Esophagus muscularis mucosa (tissue), 4 donors: ENCODE measurements around the gene ZNF638. TPM values are rescaled to one million over a fixed set of nuclear protein-coding genes. Genes with fewer than 3 reads are reported as not detected.
"Not testable (repeated sequence)": the region's sequence is repeated elsewhere in the genome, so short reads cannot be mapped to it uniquely, and the experiment has no call there.

ENCODE experiments used
- DNase-seq: peaks from one replicate; pipeline ENCODE4 v3.0.0-alpha.2; 2017; ENCODE audit errors: extremely low spot score
- H3K27ac ChIP-seq, 4 donors: fragments of 200-600 bp; sonication (generic); replicated peaks in 1 of 4; 1 replicate in 3 of 4; 2 replicates in 1 of 4; pipeline ENCODE4 v1.5.1; 2016 to 2019; ENCODE audit warnings: mild to moderate bottlenecking in 1 of 4
- H3K27me3 ChIP-seq, 4 donors: fragments of 200-600 bp; sonication (generic); one replicate each; pipeline versions ENCODE4 v1.5.1 to v1.6.0; 2016 to 2019
- H3K36me3 ChIP-seq, 4 donors: fragments of 200-600 bp; sonication (generic); one replicate each; pipeline ENCODE4 v1.5.1; 2016 to 2019
- H3K4me1 ChIP-seq, 4 donors: fragments of 200-600 bp; sonication (generic); one replicate each; pipeline ENCODE4 v1.5.1; 2016 to 2019
- H3K4me3 ChIP-seq, 4 donors: fragments of 200-600 bp; sonication (generic); 1 replicate in 2 of 4; 2 replicates in 2 of 4; pipeline ENCODE4 v1.5.1; 2016 to 2019; ENCODE audit warnings: mild to moderate bottlenecking in 4 of 4, moderate library complexity in 1 of 4
- H3K9me3 ChIP-seq, 4 donors: fragments of 200-600 bp; sonication (generic); 1 replicate in 3 of 4; 2 replicates in 1 of 4; pipeline ENCODE4 v1.5.1; 2016 to 2019
- CTCF ChIP-seq, 3 experiments: fragments of 200-600 bp in 2 of 3; fragments of 450-650 bp in 1 of 3; sonication (generic) in 2 of 3; IDR thresholded peaks; one replicate each; pipeline ENCODE4 v1.5.1; 2017 to 2019; ENCODE audit warnings: antibody characterized with exemption in 3 of 3, mild to moderate bottlenecking in 2 of 3, moderate library complexity in 1 of 3
- EP300 ChIP-seq: sonication (generic); formaldehyde crosslinking; IDR thresholded peaks from one replicate; pipeline ENCODE4 v1.6.1; 2017; ENCODE audit warnings: antibody characterized with exemption
- POLR2A ChIP-seq: fragments of 450-650 bp; IDR thresholded peaks from one replicate; pipeline ENCODE4 v1.6.1; 2017; ENCODE audit warnings: antibody characterized with exemption, moderate library complexity, mild to moderate bottlenecking, low read depth
- POLR2AphosphoS5 ChIP-seq, 2 donors: sonication (generic); formaldehyde crosslinking; IDR thresholded peaks; one replicate each; pipeline ENCODE4 v1.6.1; 2017; ENCODE audit warnings: antibody characterized with exemption in 2 of 2
- WGBS: methylation state at CpG from one replicate; pipeline ENCODE4 v1.1.5; 2018; 5-methylcytosine and 5-hydroxymethylcytosine counted together
- intact Hi-C: fragments of 100-400 bp; cut with DNase I; formaldehyde crosslinking; loops from one replicate; pipeline ENCODE4 v1.15.1; 2023
- total RNA-seq, 4 donors: library from RNA; depleted of rRNA; stranded (reverse); fragments of >200 nt; gene quantifications; one replicate each; pipeline versions ENCODE4 v1.1.0 to v1.2.1, GENCODE V29; 2016

Gene ZNF638
- total RNA-seq, 4 donors from 2014 or later, result 77.1 to 132 (median 86.4) TPM

DNA sequence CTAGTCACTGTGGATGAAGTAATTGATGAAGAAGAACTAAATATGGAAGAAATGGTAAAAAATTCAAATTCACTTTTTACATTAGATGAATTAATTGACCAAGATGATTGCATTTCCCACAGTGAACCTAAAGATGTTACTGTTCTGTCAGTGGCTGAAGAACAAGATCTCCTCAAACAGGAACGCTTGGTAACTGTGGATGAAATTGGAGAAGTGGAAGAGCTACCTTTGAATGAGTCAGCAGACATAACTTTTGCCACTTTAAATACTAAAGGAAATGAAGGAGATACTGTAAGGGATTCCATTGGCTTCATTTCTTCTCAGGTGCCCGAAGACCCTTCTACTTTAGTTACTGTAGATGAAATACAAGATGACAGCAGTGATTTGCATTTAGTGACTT, 95.1 kb downstream of the ZNF638 start:
- H3K36me3 ChIP-seq, result peaks cover 16 to 92% (median 56%) of the 10 kb centered on the region in 4 donors
- intact Hi-C loops, result no loop called here
- WGBS, result 90% methylated on average over 2 of the region's 2 CpGs
- no peaks in the 10 kb centered on the region for H3K9me3 ChIP-seq
- H3K27me3 ChIP-seq, result no peaks in the 10 kb centered on the region
- DNase-seq, result no peak
- H3K4me3 ChIP-seq, result no peak overlapping the region
- TF ChIP-seq EP300, result no peak
- no peak for TF ChIP-seq POLR2AphosphoS5 (IDR thresholded peaks at IDR 0.05)
- TF ChIP-seq POLR2A, result no peak
- no peak for TF ChIP-seq CTCF (IDR thresholded peaks at IDR 0.05)
- H3K4me1 ChIP-seq, result peaks cover 0 to 10% (median 4%) of the 10 kb centered on the region in 4 donors
- no peak overlapping the region for H3K27ac ChIP-seq

- no peak for DNase-seq
- H3K27ac ChIP-seq, result no peak overlapping the region
- no peak overlapping the region for H3K4me3 ChIP-seq
- TF ChIP-seq POLR2AphosphoS5 (IDR thresholded peaks at IDR 0.05) (no peak), EP300 (no peak), POLR2A (no peak), CTCF (IDR thresholded peaks at IDR 0.05) (no peak)
- intact Hi-C loops, result no loop called here
- H3K4me1 ChIP-seq, result peaks cover 0 to 6% (median 2%) of the 10 kb centered on the region in 4 donors
- no peaks in the 10 kb centered on the region for H3K27me3 ChIP-seq
- H3K9me3 ChIP-seq, result no peaks in the 10 kb centered on the region
- 98% methylated on average over 3 of the region's 3 CpGs for whole genome bisulfite sequencing
- peaks cover 31 to 99% (median 68%) of the 10 kb centered on the region in 4 donors for H3K36me3 ChIP-seq
Measured at GRCh38 chr2:71428472-71429383, 97.1 kb downstream of the ZNF638 start.

DNA sequence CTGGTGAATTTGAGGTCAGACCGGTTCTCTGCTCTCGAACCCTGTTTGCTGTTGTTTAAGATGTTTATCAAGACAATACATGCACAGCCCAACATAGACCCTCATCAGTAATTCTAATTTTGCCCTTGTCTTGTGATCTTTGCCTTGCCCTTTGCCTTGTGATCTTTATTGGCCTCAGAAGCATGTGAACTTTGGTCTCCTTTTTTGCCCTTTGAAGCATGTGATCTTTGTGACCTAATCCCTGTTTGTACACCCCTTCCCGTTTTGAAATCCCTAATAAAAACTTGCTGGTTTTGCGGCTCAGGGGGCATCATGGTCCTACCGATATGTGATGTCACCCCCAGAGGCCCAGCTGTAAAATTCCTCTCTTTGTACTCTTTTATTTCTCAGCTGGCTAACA, 113.6 kb downstream of the ZNF638 start:
- intact Hi-C loops, H3K4me1 ChIP-seq, H3K9me3 ChIP-seq, H3K27ac ChIP-seq, H3K4me3 ChIP-seq, H3K27me3 ChIP-seq, DNase-seq: not testable (repeated sequence)
- H3K36me3 ChIP-seq, result peaks cover 0 to 22% (median 1%) of the 10 kb centered on the region in 4 donors
- 88% methylated on average over 5 of the region's 5 CpGs for WGBS

DNA sequence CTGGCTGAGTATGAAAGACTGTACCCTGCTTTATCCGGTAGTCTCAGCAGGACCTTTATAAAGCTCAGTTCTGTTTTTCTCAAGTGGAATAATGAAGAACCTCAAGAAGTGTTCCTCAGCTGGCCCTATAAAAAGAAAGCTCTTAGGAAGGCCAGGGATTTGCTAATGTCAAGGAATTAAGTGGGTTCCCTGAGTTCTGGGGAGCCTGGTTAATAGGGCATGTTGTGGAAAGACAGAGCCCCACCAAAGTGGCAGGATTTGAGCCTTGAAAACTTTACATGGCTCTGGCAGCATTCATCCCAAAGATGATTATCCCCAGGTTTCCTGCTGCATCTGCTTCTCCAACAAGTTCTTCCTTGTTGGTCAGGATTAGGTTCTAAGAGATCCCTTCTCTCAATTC, 114.9 kb downstream of the ZNF638 start:
- intact Hi-C loops, result no loop called here

More for the DNA sequence above, 114.9 kb downstream of the ZNF638 start:
- Histone ChIP-seq H3K27me3 (no peaks in the 10 kb centered on the region), H3K4me3 (no peak overlapping the region), H3K27ac (no peak overlapping the region), H3K36me3 (peaks cover 0 to 19% (median 0%) of the 10 kb centered on the region in 4 donors), H3K9me3 (no peaks in the 10 kb centered on the region), H3K4me1 (peaks cover 2 to 9% (median 7%) of the 10 kb centered on the region in 4 donors)
- WGBS, result 93% methylated on average over 1 of the region's 1 CpG
- TF ChIP-seq POLR2A, result no peak
- no peak for TF ChIP-seq EP300
- TF ChIP-seq CTCF (IDR thresholded peaks at IDR 0.05), result no peak
- no peak for TF ChIP-seq POLR2AphosphoS5 (IDR thresholded peaks at IDR 0.05)
- peak; percentile 87 for DNase-seq
